ENCODE measurements around the gene ZNF765.

DNA sequence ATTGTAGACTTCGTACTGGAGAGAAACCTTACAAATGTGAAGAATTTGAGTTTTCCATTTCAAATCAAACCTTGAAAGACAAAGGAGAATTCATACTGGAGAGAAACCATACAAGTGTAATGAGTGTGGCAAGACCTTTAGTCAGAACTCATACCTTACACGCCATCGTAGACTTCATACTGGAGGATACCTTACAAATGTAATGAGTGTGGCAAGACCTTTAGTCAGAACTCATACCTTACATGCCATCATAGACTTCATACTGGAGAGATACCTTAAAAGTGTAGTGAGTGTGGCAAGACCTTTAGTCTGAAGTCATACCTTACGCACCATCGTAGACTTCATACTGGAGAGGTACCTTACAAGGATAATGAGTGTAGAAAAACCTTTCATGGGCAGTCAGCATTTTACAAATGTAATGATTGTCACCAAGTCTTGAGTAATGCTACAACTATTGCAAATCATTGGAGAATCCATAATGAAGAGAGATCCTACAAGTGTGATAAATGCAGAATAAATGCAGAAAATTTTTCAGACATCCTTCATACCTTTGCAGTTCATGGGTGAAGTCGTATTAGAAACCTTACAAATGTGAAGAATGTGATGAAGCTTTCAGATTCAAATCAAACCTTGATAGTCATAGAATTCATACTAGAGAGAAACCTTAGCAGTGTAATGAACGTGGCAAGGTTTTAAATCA lies 14.7 kb downstream of the ZNF765 start:
- TF ChIP-seq POLR2A (IDR thresholded peaks at IDR 0.05) (no peak), EP300 (IDR thresholded peaks at IDR 0.05) (no peak), POLR2AphosphoS5 (IDR thresholded peaks at IDR 0.05) (no peak)
- TF ChIP-seq, protein P1, sequence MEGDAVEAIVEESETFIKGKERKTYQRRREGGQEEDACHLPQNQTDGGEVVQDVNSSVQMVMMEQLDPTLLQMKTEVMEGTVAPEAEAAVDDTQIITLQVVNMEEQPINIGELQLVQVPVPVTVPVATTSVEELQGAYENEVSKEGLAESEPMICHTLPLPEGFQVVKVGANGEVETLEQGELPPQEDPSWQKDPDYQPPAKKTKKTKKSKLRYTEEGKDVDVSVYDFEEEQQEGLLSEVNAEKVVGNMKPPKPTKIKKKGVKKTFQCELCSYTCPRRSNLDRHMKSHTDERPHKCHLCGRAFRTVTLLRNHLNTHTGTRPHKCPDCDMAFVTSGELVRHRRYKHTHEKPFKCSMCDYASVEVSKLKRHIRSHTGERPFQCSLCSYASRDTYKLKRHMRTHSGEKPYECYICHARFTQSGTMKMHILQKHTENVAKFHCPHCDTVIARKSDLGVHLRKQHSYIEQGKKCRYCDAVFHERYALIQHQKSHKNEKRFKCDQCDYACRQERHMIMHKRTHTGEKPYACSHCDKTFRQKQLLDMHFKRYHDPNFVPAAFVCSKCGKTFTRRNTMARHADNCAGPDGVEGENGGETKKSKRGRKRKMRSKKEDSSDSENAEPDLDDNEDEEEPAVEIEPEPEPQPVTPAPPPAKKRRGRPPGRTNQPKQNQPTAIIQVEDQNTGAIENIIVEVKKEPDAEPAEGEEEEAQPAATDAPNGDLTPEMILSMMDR (IDR thresholded peaks at IDR 0.05): no peak
